HG03432 (cell line): ENCODE measurements around the gene IGHMBP2.
A peak's percentile ranks its signal among the peaks of the same experiment; 100 is the strongest.
"Not testable (repeated sequence)": the region's sequence is repeated elsewhere in the genome, so short reads cannot be mapped to it uniquely, and the experiment has no call there.

Experiments
- ATAC-seq: cut with Tn5 transposase; IDR thresholded peaks from one replicate; pipeline ENCODE4 v1.9.1; 2021; ENCODE audit warnings: mild to moderate bottlenecking, moderate library complexity; ENCODE audit not compliant: unreplicated experiment

IGHMBP2 gene

DNA sequence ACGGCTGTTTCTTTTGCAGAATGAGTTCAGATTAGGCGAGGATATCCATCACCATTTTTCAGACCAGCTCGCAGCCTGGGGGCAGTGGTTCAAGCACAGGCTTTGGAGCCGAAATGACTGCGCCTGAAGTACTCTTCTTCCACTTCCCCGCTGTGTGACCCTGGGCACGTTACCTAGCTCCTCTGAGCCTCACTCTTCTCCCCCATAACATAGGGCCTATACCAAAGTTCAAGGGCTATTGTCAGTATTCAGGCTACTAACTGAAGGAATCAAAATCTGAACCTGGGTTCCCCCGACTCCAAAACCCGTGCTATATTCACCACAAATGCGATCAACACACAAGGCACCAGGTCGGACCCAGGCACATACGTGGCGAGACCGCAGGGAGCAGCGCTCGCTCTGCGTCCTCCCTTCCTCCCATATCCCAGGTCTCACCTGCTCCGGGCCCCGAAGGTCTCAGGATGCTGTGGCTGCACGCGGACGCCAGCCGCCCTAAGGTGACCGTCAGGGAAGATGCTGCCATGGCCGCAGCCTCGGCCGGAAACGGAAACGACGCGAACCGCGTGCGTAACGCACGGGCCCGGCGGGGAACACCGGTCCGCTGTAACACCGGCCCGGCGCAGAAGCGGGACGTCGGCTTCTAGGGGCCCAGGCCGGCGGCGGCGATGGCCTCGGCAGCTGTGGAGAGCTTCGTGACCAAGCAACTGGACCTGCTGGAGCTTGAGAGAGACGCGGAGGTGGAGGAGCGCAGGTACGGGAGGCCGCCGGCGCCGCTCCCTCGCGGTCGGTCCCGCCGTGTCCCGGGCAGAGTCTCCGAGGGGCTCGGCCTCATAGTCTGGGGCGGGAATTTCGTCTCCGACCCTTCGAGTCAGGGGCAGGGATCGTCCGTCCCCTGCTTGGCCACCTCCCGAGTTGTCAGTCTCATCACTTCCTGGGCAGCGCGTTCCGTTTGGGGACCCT is at the start of gene IGHMBP2, which contains the start of gene MRPL21:
IGHMBP2 (plus strand) TSS at position 604 of the 960 bp plus-strand sequence; CDS start at position 666, 62 bp downstream.
MRPL21 (minus strand) TSS at position 545 of the 960 bp plus-strand sequence; CDS start at position 523, 22 bp downstream.
- ATAC-seq, result peak; percentile 94

DNA sequence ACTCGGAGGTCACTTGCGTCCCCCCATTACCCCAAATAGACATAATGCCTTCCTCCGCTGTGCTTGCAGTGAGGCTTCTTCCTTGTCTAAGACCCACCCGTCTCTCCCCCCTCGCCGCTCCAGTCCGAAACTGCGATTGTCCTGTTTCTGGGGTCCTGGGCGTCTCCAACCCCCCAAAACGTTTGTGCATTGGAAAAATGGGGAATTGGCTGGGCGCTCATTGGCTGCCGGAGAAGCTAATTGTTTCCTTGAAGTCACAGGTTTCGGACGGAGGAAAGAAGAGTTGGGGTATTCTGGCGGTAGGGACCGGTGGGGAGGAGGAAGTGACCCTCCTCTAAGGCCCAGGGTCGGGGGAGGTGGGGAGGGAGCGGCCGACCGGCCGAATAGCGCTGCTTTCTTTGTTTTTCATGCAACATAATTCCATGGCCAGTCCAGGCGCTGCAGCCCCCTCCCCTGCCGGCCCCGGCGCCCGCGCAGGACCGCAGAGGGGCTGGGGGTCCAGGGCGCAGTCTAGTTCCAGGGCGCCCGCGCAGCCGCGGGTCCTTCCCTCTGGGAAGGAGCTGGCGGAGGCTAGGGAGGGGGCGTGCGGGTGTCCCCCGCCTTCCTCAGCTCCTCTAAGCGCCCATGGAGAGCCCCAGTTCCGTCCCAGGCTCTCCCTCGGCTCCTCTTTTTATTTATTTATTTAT is 49.3 kb upstream of the IGHMBP2 start:
- ATAC-seq, result no peak

DNA sequence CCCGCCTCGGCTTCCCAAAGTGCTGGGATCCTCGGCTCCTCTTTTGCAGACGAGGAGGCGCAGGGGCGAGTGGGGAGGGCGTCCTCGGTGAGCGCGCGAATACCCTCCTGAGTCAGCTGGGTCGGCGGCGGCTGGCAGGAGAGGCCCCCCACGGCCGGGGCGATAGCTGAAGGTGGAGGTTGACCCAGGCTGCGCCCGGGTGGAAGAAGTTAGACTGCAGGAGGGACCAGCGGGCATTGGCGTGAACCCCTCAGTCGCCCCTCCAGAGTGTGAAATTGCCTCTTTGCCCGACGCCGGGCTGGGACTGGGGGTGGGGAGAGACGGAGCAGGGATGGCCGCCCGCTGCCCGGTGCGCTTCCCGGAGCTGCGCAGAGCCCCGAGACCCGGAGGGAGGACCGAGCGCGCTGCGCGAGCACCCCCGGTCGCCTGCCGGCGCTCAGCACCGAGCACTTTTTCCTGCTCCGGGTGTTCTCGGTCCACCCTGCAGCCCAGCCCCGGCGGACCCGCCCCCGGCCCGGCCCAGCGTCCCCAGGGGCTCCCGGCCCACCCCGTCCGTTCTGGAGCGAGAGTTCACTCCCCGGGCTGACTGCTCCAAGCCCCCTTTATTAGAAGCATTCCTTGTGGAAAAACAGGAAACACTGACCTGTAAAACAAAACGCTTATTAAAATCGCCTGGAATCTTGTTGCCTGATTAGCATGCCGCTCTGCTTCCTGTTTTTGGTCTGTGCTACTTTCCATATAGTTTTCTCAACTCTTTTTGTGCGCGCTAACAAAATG is 48.3 kb upstream of the IGHMBP2 start:
- ATAC-seq, result no peak

DNA sequence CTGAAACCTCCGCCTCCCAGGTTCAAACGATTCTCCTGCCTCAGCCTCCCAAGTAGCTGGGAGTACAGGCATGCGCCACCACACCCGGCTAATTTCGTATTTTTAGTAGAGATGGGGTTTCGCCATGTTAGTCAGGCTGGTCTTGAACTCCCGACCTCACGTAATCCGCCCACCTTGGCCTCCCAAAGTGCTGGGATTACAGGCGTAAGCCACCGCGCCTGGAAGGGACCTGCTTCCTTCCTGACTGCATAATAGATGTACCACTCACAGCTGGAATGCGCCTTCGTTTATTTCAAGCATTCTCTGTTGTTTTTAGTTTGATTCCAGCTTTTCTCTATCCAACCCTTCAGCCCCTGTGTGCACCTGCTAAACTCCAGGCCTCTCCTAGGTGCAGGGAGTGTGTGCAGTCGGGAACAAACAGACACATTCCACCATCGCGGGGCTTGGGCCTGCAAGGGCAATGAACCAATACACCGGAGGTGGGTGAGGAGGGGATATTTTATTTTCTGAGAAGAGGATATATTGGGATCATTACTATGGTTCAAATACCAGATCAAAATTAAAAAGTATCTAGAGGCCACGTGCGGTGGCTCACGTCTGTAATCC is 47.2 kb upstream of the IGHMBP2 start:
- not testable (repeated sequence) for ATAC-seq

DNA sequence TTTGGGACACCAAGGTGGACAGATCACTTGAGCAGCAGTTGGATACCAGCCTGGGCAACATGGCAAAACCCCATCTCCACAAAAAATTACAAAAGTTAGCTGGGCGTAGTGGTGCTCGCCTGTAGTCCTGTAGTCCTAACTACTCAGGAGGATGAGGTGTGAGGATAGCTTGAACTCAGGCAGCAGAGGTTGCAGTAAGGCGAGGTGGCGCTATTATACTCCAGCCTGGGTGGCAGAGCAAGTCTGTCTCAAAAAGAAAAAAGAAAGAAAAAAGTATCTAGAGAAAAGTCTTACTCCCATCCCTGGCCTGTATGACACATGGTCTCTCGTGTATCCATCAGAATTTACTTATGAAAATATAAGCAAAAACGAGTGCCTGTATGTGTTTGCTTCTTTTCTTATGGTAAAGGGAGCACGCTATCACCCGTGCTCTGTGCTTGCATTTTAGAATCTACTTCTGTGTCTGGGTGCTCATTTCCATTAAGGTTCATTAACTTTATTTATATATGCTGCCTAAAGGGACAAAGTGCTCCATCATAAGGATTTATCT is 46.6 kb upstream of the IGHMBP2 start:
- ATAC-seq, result no peak

DNA sequence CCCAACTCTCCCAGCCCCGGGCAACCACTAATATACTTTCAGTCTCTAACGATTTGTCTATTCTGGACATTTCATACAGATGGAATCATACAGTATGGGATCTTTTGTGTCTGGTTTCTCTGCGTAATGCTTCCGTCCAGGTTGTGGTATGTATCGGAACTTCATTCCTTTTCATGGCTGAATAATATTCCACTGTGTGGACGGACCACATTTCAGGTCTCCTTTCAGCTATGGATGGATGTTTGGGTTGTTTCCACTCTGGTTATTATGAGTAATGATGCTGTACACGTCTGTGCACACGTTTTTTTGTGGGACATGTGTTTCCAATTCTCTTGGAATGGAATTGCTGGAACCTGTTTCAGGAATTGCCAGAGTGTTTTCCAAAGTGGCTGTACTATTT is 44.6 kb upstream of the IGHMBP2 start:
- ATAC-seq, result no peak

DNA sequence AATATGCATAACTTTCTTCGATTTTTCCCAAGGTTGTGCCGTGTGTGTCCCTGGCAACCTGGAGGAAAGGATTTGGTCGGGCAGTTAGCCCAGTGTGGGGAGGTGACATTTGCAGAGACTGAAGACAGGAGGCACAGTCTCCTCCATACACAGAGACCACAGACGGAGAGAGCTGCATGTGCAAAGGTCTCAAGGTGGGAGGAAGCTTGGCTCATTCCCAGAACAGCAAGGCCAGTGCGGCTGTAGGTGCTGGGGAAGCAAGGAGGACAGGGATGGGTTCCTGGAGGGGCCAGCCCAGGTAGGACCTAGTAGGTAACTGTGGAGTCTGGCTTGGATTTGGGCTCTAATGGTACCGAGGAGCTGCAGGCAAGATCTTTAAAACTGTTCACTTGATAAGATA is 41.3 kb upstream of the IGHMBP2 start:
- no peak for ATAC-seq

DNA sequence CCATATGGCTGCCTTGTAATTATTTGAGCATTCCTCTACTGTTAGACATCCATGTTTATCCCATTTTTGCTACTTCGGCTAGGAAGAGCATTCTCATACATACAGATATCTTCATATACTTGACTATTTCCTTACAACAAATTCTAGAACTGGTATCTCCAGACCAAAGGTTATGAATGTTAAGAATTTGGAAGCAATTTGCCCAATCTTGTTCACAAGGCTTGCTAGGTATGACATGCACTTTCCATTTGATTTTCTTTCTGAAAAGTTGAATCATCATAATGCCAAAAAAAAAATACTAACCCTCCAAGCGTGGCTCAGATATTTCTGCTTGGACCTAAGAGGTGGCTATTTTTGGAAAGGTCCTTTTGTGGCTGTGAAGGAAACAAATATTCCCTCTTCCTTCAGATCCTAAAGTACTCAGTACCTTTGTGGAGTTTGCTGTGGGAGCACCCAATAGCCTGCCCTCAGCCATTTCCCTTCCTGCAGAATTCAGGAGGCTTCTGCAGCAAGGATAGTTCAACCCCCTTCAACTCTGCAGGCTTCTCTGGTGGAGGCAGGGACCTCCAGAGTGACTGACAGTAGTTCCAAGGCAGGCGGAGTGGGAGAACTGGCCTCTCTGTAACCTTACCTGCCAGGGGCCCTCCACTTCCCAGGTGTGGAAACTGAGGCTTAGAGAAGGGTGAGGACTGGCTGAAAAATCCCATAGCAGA is 40.0 kb upstream of the IGHMBP2 start:
- ATAC-seq, result no peak

DNA sequence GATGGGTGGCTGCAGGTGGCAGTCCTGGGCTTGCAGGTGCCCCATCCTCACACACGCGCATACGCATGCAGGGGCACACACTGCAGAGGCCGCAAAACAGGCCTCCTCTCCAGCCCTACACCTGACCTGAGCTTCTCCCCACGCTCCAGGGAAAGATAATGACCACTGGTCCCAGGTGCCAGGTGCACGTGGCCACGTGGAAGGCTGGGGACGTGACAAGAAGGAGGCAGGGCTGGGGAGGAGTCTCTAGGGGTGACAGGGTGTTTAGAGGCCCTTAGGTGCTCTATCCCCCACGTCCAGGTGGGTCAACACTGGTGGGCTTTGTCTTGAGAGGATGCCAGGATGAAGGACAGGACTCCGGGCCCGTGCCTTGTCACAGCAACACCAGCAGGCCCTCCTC is 38.5 kb upstream of the IGHMBP2 start:
- ATAC-seq, result no peak

DNA sequence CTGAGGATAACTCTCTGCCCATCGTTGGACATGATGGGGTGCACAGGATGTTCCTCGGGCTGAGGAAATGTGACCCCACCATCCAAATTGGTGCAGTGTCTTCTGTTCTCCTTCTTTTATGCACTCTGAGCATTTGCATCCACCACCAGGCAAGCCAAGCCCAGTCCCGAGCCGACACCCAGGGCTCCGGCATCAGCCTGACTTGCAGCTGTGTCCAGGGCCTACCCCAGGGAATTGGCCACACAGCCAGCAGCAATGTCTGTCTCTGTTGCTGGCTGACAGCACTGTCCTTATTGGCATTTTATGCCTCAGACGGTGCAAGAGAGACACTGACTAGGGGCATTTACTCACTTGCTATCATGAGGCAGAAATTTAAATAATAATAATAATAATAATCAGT is 36.6 kb upstream of the IGHMBP2 start:
- no peak for ATAC-seq

DNA sequence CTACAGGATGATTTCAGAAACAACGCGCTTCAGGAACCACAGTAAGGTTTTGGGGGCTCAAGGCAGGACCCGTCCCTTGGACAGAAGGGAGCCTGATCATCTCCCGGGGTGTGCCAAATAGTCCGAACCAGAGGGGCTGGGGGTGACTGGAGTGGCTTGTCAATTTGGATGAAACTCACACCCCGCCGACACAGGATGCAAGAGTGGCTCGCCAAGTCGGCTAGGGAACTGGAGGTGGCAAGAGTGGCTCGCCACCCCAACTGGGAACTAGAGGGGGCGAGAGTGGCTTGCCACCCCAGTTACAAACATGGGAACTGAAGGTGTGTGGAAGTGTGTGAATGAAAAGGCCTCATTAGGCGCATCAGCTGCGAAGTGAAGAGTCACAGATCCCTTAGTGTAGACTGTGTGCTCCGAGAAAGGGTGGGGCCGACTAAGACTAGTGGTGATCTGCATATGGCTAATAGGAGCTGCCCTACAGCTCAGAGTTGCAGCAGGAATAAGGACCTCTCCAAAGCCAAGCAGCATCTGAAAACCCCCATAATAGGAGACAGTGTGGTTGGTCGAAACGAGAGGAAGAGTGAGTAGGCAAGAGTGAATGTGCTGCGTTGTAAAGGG is 35.4 kb upstream of the IGHMBP2 start:
- no peak for ATAC-seq

DNA sequence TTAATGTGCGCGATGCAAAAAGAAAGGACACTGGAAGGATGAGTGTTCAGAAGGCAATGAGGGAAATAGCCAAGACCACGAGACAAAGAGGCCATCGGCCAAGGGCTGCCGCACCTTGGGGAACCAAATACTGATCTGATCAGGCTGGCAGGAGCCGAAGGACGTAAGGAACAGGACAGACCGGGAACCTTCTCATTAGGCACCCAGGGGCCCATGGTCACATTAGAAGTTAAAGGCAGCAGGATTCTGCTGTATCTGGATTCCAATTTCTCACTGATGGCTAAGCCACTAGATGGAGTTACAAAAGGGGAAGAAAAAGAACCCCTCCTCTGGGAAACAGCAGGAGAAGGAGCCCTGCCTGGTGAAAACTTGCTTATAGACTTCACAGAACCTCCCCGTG is 33.2 kb upstream of the IGHMBP2 start:
- no peak for ATAC-seq

DNA sequence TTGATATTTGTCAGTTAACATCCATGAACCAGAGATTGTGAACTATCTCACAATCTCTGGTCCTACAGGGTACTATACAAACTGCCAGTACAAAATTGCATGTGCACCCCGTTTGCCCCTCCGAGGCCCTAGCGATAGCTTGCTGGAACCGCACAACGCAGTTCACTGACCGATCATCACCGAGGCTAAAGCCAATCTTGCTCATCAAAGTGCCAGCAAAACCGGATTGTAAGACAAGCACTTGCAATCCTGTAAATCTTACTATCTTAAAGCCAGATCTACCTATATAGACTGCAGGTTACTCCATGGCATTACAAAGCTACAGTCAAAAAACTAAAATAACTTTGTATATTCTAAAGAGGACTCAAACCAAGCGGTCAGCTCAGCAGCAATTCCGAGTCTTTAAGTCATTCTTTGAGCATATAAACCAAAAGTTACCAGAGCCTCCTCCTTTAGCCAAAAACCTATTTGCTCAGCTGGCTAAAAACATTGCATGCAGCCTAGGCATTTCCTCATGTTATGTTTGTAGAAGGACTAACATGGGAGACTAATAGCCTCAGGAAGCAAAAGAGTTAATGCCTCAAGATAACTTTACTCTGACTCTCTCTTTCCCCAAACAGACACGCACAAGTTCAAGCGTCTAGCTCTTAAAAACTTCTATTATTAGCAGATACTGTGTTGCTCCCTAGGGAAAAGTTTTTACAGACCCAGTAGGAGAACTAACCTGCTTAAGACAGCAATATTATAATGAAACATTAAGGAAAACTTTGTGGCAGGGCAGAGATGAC is 31.3 kb upstream of the IGHMBP2 start:
- ATAC-seq, result no peak

DNA sequence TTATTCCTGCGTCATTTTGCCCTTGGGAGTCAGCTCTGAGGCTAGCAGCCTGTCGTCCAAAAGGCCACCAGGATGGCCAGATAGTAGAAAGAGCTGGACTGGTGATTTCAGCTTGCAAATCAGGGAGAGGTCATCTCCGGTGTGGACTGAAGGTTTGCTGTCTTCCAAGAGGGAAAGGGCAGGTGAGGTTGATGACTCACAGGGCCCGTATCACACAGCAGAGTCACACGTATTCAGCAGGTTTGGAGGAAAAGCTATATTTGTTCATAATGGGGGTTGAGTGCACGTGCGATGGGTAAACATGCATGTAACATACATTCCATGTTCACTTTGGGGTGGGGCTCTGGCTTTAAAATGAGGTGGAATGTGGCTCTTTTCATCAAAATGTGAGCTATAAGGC is 25.7 kb upstream of the IGHMBP2 start:
- ATAC-seq, result no peak

DNA sequence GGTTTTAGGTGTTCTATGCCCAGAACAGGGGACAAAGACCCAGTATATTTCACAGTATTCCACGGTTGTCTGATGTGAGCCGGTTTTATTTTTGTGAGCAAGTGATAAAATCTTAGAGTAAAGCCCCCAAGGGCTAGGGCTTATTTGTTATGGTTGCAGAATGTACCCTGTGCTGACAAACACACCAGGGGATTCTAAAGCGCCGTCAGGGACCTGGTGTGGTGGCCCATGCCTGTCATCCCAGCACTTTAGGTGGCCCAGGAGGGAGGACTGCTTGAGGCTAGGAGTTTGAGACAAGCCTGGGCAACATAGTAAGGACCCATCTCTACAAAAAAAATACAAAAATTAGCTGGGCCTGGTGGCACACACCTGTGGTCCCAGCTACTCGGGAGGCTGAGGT is 22.8 kb upstream of the IGHMBP2 start:
- no peak for ATAC-seq

DNA sequence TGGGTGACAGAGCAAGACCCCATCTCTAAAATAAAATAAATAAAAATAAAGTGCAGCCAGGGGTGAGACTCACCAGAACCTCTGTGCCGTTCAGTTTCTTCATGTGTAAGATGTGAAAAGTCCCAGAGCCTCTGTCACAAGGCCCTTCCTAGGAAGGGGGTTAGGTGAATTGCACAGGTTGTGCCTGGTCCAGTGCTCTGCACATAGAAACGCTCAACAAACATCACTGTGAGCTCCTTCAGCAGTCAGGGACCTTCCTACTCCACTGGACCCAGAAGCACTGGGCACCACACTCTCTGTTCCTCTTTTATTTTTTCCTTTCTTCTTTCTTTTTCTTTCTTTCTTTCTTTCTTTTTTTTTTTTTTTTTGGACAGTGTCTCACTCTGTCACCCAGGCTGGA is 22.4 kb upstream of the IGHMBP2 start:
- no peak for ATAC-seq

DNA sequence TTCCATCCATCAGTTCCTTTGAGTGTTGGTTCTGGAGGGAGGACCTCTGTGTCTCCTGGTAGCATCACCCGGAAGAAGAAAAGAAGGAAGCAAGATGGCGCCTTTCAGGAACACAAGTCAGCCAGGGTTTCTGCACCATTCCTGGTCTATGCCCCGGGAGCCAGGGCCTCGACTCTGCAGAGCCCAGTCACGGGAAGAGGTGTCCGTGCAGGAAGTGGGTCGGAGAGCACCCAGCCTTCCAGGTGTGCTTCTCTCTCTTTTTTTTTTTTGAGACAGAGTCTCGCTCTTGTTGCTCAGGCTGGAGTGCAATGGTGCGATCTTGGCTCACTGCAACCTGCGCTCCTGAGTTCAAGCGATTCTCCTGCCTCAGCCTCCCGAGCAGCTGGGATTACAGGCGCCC is 21.3 kb upstream of the IGHMBP2 start:
- ATAC-seq, result no peak

DNA sequence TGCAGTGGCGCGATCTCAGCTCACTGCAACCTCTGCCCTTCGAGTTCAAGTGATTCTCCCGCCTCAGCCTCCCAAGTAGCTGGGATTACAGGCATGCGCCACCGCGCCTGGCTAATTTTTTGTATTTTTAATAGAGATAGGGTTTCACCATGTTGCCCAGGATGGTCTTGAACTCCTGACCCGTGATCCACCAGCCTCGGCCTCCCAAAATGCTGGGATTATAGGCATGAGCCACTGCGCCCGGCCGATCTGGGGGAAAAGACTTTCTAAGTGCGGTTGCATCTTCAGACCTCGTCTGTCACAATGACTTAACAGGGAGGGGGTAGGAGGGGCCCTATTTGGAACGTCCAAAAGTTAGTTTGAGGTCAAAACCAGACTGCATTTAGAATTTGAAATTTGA is 18.9 kb upstream of the IGHMBP2 start:
- ATAC-seq, result not testable (repeated sequence)
